NT2/D1 (cell line): ENCODE measurements around the gene TRPM4.
"Not testable (repeated sequence)": the region's sequence is repeated elsewhere in the genome, so short reads cannot be mapped to it uniquely, and the experiment has no call there.

Source experiments
- SUZ12 ChIP-seq: IDR thresholded peaks from 2 replicates; pipeline ENCODE4 v1.6.1; 2011; ENCODE audit not compliant: insufficient read length, insufficient read depth; ENCODE audit errors: extremely low read depth
- ZNF274 ChIP-seq: IDR thresholded peaks from 2 replicates; pipeline ENCODE4 v1.6.1; 2011; ENCODE audit warnings: mild to moderate bottlenecking, low read depth, low read length

DNA sequence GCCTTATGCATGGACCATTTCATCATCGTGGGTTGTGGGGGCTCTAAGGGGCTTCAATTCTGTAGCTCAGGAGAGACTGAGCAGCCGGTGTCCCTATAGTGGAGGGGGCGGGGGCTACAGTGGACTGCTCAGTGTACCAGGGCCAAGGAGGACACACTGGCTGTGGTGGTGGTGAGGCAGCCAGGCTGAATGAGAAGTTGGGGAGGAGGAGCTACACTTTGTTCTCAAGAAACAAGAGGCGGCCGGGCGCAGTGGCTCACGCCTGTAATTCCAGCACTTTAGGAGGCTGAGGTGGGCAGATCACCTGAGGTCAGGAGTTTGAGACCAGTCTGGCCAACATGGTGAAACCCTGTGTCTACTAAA is 11.2 kb upstream of the TRPM4 start:
- TF ChIP-seq SUZ12, ZNF274: not testable (repeated sequence)
